A549 (cell line): ENCODE results near the gene KRT81. TPM values are rescaled to one million over a fixed set of nuclear protein-coding genes. Genes with fewer than 3 reads are reported as not detected.

Experiments
- ATAC-seq, 2 experiments: fragments of 200-7000 bp in 1 of 2; fragments of >200 bp in 1 of 2; cut with Nextera tagmentation in 1 of 2; cut with Tn5 transposase in 1 of 2; 3 replicates each; pipeline versions ENCODE4 v1.8.0 to v1.9.1; 2018 to 2020; ENCODE audit warnings: mild to moderate bottlenecking in 1 of 2, moderate library complexity in 1 of 2
- CTCF ChIA-PET: fragments of 300-600 bp; sonication (Branson Sonifier 250); formaldehyde crosslinking; extraction: SDS; loops from one replicate; lab custom pipeline; 2021; ENCODE audit warnings: antibody characterized with exemption, inconsistent platforms; lab: Yijun Ruan, JAX
- POLR2A ChIA-PET: fragments of 350-600 bp; formaldehyde crosslinking; extraction: SDS; loops from one replicate; lab custom pipeline; 2021; ENCODE audit warnings: antibody characterized with exemption, inconsistent platforms; lab: Yijun Ruan, JAX
- DNase-seq, 2 experiments: peaks; one replicate each; pipeline versions ENCODE4 v3.0.0 to v3.0.0-alpha.2; 2011 to 2016; ENCODE audit warnings: low read depth in 1 of 2, low spot score in 1 of 2
- FAIRE-seq: peaks from 2 replicates; lab custom pipeline; 2011; peaks lifted over from hg19 to GRCh38; lab: Jason Lieb, UNC
- H3K27ac ChIP-seq, 2 experiments: fragments of >200 bp; sonication (Bioruptor Twin); formaldehyde crosslinking; 3 replicates each; pipeline ENCODE4 v1.5.1; 2016 to 2017
- H3K4me1 ChIP-seq: fragments of >200 bp; sonication (Bioruptor Twin); formaldehyde crosslinking; 3 replicates; pipeline ENCODE4 v1.6.1; 2016
- H3K4me2 ChIP-seq: fragments of >200 bp; sonication (Bioruptor Twin); formaldehyde crosslinking; 3 replicates; pipeline ENCODE4 v1.6.1; 2016
- H3K4me3 ChIP-seq: fragments of >200 bp; sonication (Bioruptor Twin); formaldehyde crosslinking; 3 replicates; pipeline ENCODE4 v1.5.1; 2016
- H3K9me3 ChIP-seq: fragments of >200 bp; sonication (Bioruptor Twin); formaldehyde crosslinking; 3 replicates; pipeline ENCODE4 v1.6.1; 2016
- BHLHE40 ChIP-seq: IDR thresholded peaks from 2 replicates; pipeline ENCODE4 v1.6.1; 2012; ENCODE audit warnings: low read depth, low read length, inconsistent platforms
- CEBPB ChIP-seq, 2 experiments: fragments of >200 bp in 1 of 2; sonication (Bioruptor Twin) in 1 of 2; formaldehyde crosslinking in 1 of 2; IDR thresholded peaks; 2 replicates each; pipeline ENCODE4 v1.6.1; 2012 to 2016
- CHD2 ChIP-seq: fragments of 150-350 bp; IDR thresholded peaks from 2 replicates; pipeline ENCODE4 v1.6.1; 2014; ENCODE audit warnings: low read length; ENCODE audit not compliant: partially characterized antibody
- E2F6 ChIP-seq: IDR thresholded peaks from 2 replicates; pipeline ENCODE4 v1.6.1; 2012; ENCODE audit warnings: low read depth, borderline replicate concordance
- EHF ChIP-seq: fragments of 250-450 bp; sonication (Bioruptor Pico); IDR thresholded peaks from 2 replicates; pipeline ENCODE4 v1.5.0; 2020; ENCODE audit warnings: mild to moderate bottlenecking
- EHMT2 ChIP-seq: fragments of 200-600 bp; sonication (generic); IDR thresholded peaks from 2 replicates; pipeline ENCODE4 v1.6.1; 2016; ENCODE audit warnings: antibody characterized with exemption, low read depth, mild to moderate bottlenecking, moderate library complexity
- ELK1 ChIP-seq: fragments of 150-350 bp; IDR thresholded peaks from 2 replicates; pipeline ENCODE4 v1.6.1; 2014; ENCODE audit warnings: low read depth, mild to moderate bottlenecking, low read length
- FOSB ChIP-seq: fragments of 250-450 bp; sonication (Bioruptor Pico); IDR thresholded peaks from 2 replicates; pipeline ENCODE4 v1.5.0; 2020; ENCODE audit warnings: mild to moderate bottlenecking, moderate library complexity
- FOXS1 ChIP-seq: fragments of 250-450 bp; sonication (Bioruptor Pico); IDR thresholded peaks from 2 replicates; pipeline ENCODE4 v1.5.0; 2020; ENCODE audit warnings: mild to moderate bottlenecking, moderate library complexity
- HOXA7 ChIP-seq: fragments of 250-450 bp; sonication (Bioruptor Pico); IDR thresholded peaks from 2 replicates; pipeline ENCODE4 v1.5.0; 2020; ENCODE audit warnings: mild to moderate bottlenecking, moderate library complexity
- HOXB13 ChIP-seq: fragments of 250-450 bp; sonication (Bioruptor Pico); IDR thresholded peaks from 2 replicates; pipeline ENCODE4 v1.5.0; 2020; ENCODE audit warnings: low read depth, mild to moderate bottlenecking, moderate library complexity
- HOXB5 ChIP-seq: fragments of 250-450 bp; sonication (Bioruptor Pico); IDR thresholded peaks from 2 replicates; pipeline ENCODE4 v1.5.0; 2020; ENCODE audit warnings: mild to moderate bottlenecking, moderate library complexity
- JUN ChIP-seq, 2 experiments: fragments of >200 bp; sonication (Bioruptor Twin); formaldehyde crosslinking; IDR thresholded peaks; 2 replicates in 1 of 2; 3 replicates in 1 of 2; pipeline ENCODE4 v1.6.1; 2016 to 2017
- JUNB ChIP-seq: fragments of >200 bp; sonication (Bioruptor Twin); formaldehyde crosslinking; IDR thresholded peaks from 2 replicates; pipeline ENCODE4 v1.6.1; 2016
- KDM1A ChIP-seq: fragments of 200-600 bp; sonication (generic); IDR thresholded peaks from 2 replicates; pipeline ENCODE4 v1.6.1; 2016; ENCODE audit warnings: low read depth, mild to moderate bottlenecking
- MAX ChIP-seq: IDR thresholded peaks from 2 replicates; pipeline ENCODE4 v1.6.1; 2012
- MYC ChIP-seq: IDR thresholded peaks from 2 replicates; pipeline ENCODE4 v1.6.1; 2012; ENCODE audit warnings: mild to moderate bottlenecking, inconsistent platforms, low read length, improper control_type of control experiment, borderline replicate concordance
- POLR2A ChIP-seq: IDR thresholded peaks from 2 replicates; pipeline ENCODE4 v1.6.1; 2012; ENCODE audit warnings: mild to moderate bottlenecking, low read length
- POLR2AphosphoS2 ChIP-seq: conservative IDR thresholded peaks from 2 replicates; pipeline ENCODE4 v1.6.1; 2012; ENCODE audit warnings: low read length, improper control_type of control experiment, inconsistent platforms
- RAD21 ChIP-seq, 2 experiments: fragments of >200 bp in 1 of 2; sonication (Bioruptor Twin) in 1 of 2; formaldehyde crosslinking in 1 of 2; IDR thresholded peaks in 1 of 2; conservative IDR thresholded peaks in 1 of 2; 2 replicates in 1 of 2; 3 replicates in 1 of 2; pipeline ENCODE4 v1.6.1; 2012 to 2018; ENCODE audit warnings: inconsistent platforms in 1 of 2
- RCOR1 ChIP-seq: fragments of 150-350 bp; IDR thresholded peaks from 2 replicates; pipeline ENCODE4 v1.6.1; 2014; ENCODE audit warnings: antibody characterized with exemption, low read length, low read depth
- REST ChIP-seq: fragments of 200-600 bp; sonication (generic); IDR thresholded peaks from 2 replicates; pipeline ENCODE4 v1.6.1; 2016; ENCODE audit warnings: antibody characterized with exemption, mild to moderate bottlenecking, moderate library complexity
- RNF2 ChIP-seq: fragments of 200-600 bp; sonication (generic); IDR thresholded peaks from 2 replicates; pipeline ENCODE4 v1.6.1; 2016; ENCODE audit warnings: low read depth, mild to moderate bottlenecking, antibody characterized with exemption, moderate library complexity, borderline replicate concordance
- TFCP2L1 ChIP-seq: fragments of 250-450 bp; sonication (Bioruptor Pico); IDR thresholded peaks from 2 replicates; pipeline ENCODE4 v1.5.0; 2021; ENCODE audit warnings: mild to moderate bottlenecking
- TP53 ChIP-seq: fragments of 250-450 bp; sonication (Bioruptor Pico); IDR thresholded peaks from 2 replicates; pipeline ENCODE4 v1.5.0; 2021; ENCODE audit warnings: mild to moderate bottlenecking, moderate library complexity
- ZFP36 ChIP-seq: fragments of 450-650 bp; IDR thresholded peaks from 2 replicates; pipeline ENCODE4 v1.6.1; 2014; ENCODE audit warnings: borderline replicate concordance; ENCODE audit not compliant: partially characterized antibody
- ZNF302 ChIP-seq: fragments of 250-450 bp; sonication (Bioruptor Pico); IDR thresholded peaks from 2 replicates; pipeline ENCODE4 v1.9.0; 2021; ENCODE audit warnings: inconsistent platforms, mild to moderate bottlenecking, moderate library complexity
- WGBS: methylation state at CpG from one replicate; pipeline ENCODE4 v1.1.6; 2017; ENCODE audit errors: missing lambda C conversion rate; 5-methylcytosine and 5-hydroxymethylcytosine counted together
- polyA plus RNA-seq, 4 experiments: library from polyadenylated mRNA; depleted of rRNA in 3 of 4; stranded (reverse); fragments of >200 nt; fragmentation: RNase III in 1 of 4; extraction: RNeasy Plus Mini Kit Qiagen cat#74134 plus additional on column Dnase treatment in 1 of 4; gene quantifications; 2 replicates in 3 of 4; 3 replicates in 1 of 4; pipeline ENCODE4 v1.2.3, GENCODE V29; 2011 to 2017

KRT81 gene
- polyA plus RNA-seq, 2 of the 4 experiments (the other 2 are of a cell fraction) = 1,799 to 3,643 TPM

GRCh38 chr12:52332381-52332780 is 41.0 kb upstream of the KRT81 start:
- Histone ChIP-seq H3K27ac (0 out of 6 replicates have a peak overlapping the region, but pooled peaks of 1 of the 2 experiments have one; percentile 23), H3K4me3 (no peak overlapping the region), H3K9me3 (no peaks in the 10 kb centered on the region; the same call in 2 of the 3 replicates), H3K4me2 (no peak overlapping the region), H3K4me1 (peaks cover 31% of the 10 kb centered on the region)
- CTCF ChIA-PET = interaction anchor here (1.0 to 15.7 kb wide), 10 partner anchors 13 to 547 kb away, joined by 4 to 387 read pairs (median 10); partner anchors contain the start of gene KRT86
- POLR2A ChIA-PET = interaction anchor here (0.7 kb wide), 1 partner anchor 486 kb away, joined by 3 read pairs; no protein-coding TSS in a partner anchor
- ATAC-seq = no peak
- no peak for TF ChIP-seq CHD2
- TF ChIP-seq KDM1A = no peak
- no peak for TF ChIP-seq ELK1
- no peak for TF ChIP-seq POLR2AphosphoS2
- no peak for TF ChIP-seq JUNB
- no peak for TF ChIP-seq FOXS1 (CRISPR knock-in tag)
- TF ChIP-seq MYC = no peak
- TF ChIP-seq BHLHE40 = no peak
- TF ChIP-seq E2F6 = no peak
- TF ChIP-seq POLR2A = no peak
- no peak for TF ChIP-seq RCOR1
- TF ChIP-seq REST = no peak
- TF ChIP-seq HOXA7 (CRISPR knock-in tag) = no peak
- TF ChIP-seq RAD21 (conservative IDR thresholded peaks at IDR 0.05 in 1 of 2, IDR thresholded peaks at IDR 0.05 in 1 of 2) = no peak
- no peak for TF ChIP-seq MAX
- no peak for TF ChIP-seq RNF2
- no peak for TF ChIP-seq EHF (CRISPR knock-in tag)
- no peak for DNase-seq
- FAIRE-seq = no peak
- WGBS = 94% methylated on average over 1 of the region's 1 CpG

GRCh38 chr12:52331833-52332232 is 40.5 kb upstream of the KRT81 start:
- Histone ChIP-seq H3K9me3 (no peaks in the 10 kb centered on the region), H3K4me3 (no peak overlapping the region), H3K4me1 (peaks cover 31% of the 10 kb centered on the region)
- no peak for FAIRE-seq
- TF ChIP-seq TP53 (CRISPR knock-in tag) (no peak), EHMT2 (no peak), ZFP36 (no peak), TFCP2L1 (no peak), HOXB13 (CRISPR knock-in tag) (no peak), CEBPB (IDR thresholded peaks at IDR 0.05) (no peak), BHLHE40 (no peak), JUN (IDR thresholded peaks at IDR 0.05) (no peak), FOSB (CRISPR knock-in tag) (no peak), HOXB5 (CRISPR knock-in tag) (no peak), ZNF302 (CRISPR knock-in tag) (no peak)
- TF ChIP-seq, all 56 proteins: peak for 0
- ATAC-seq (no peak), DNase-seq (no peak)
- CTCF ChIA-PET = interaction anchor here (1.1 to 15.7 kb wide), 10 partner anchors 12 to 548 kb away, joined by 4 to 387 read pairs (median 22); partner anchors contain the start of gene KRT86
- H3K27ac ChIP-seq = peak overlapping the region in 1 of 2 experiments; percentile 90; a peak in 2 of 6 replicates
- WGBS = 97% methylated on average over 3 of the region's 3 CpGs
- no peak overlapping the region for H3K4me2 ChIP-seq
- POLR2A ChIA-PET = no interaction called here
